Breast epithelium (tissue), 3 donors: Measurements from ENCODE around the gene GRK5.

Experiments used
- CTCF ChIP-seq, 3 donors: fragments of 450-650 bp; IDR thresholded peaks; one replicate each; pipeline ENCODE4 v1.5.1; 2016 to 2017; ENCODE audit warnings: antibody characterized with exemption in 3 of 3, mild to moderate bottlenecking in 3 of 3, moderate library complexity in 3 of 3
- POLR2A ChIP-seq: fragments of 450-650 bp; IDR thresholded peaks from one replicate; pipeline ENCODE4 v1.6.1; 2016; ENCODE audit warnings: antibody characterized with exemption, mild to moderate bottlenecking, moderate library complexity
- POLR2AphosphoS5 ChIP-seq, 3 donors: sonication (generic); formaldehyde crosslinking; IDR thresholded peaks; one replicate each; pipeline ENCODE4 v1.6.1; 2017; ENCODE audit warnings: antibody characterized with exemption in 3 of 3

- TF ChIP-seq CTCF (IDR thresholded peaks at IDR 0.05) (no peak), POLR2AphosphoS5 (IDR thresholded peaks at IDR 0.05) (no peak), POLR2A (no peak)
These were observed 89.3 kb downstream of the GRK5 start for GRCh38 chr10:119296703-119297102.
